Measurements from ENCODE around the gene ZFYVE28. TPM values are rescaled to one million over a fixed set of nuclear protein-coding genes. Genes with fewer than 3 reads are reported as not detected.

ZFYVE28 gene
- total RNA-seq, 1 donor from 2014 or later, result 3.3 TPM

GRCh38 chr4:2274320-2275043, 144.0 kb downstream of the ZFYVE28 start:
- no peak overlapping the region for H3K27ac Mint-ChIP-seq (ENCODE audit: unreplicated experiment)
- no peaks in the 10 kb centered on the region for H3K36me3 Mint-ChIP-seq (ENCODE audit: low read depth)
- DNase-seq (ENCODE audit: low spot score), result peak; percentile 80
- H3K9me3 Mint-ChIP-seq (ENCODE audit: low read depth), result no peaks in the 10 kb centered on the region
- H3K4me3 Mint-ChIP-seq (ENCODE audit: unreplicated experiment), result no peak overlapping the region
- no peak for TF ChIP-seq CTCF (IDR thresholded peaks at IDR 0.05)
- no peaks in the 10 kb centered on the region for H3K4me1 Mint-ChIP-seq (ENCODE audit: low read depth)
- peaks cover 3% of the 10 kb centered on the region for H3K27me3 Mint-ChIP-seq (ENCODE audit: low read depth)

GRCh38 chr4:2273657-2274319, 144.7 kb downstream of the ZFYVE28 start:
- no peak overlapping the region for H3K27ac Mint-ChIP-seq (ENCODE audit: unreplicated experiment)
- H3K4me3 Mint-ChIP-seq (ENCODE audit: unreplicated experiment), result no peak overlapping the region
- H3K9me3 Mint-ChIP-seq (ENCODE audit: low read depth), result no peaks in the 10 kb centered on the region
- peaks cover 3% of the 10 kb centered on the region for H3K27me3 Mint-ChIP-seq (ENCODE audit: low read depth)
- H3K4me1 Mint-ChIP-seq (ENCODE audit: low read depth), result no peaks in the 10 kb centered on the region
- H3K36me3 Mint-ChIP-seq (ENCODE audit: low read depth), result no peaks in the 10 kb centered on the region
- no peak for DNase-seq (ENCODE audit: low spot score)
- TF ChIP-seq CTCF (IDR thresholded peaks at IDR 0.05), result no peak

- TF ChIP-seq CTCF (IDR thresholded peaks at IDR 0.05), result no peak
- peaks cover 3% of the 10 kb centered on the region for H3K27me3 Mint-ChIP-seq (ENCODE audit: low read depth)
- no peak for DNase-seq (ENCODE audit: low spot score)
- H3K9me3 Mint-ChIP-seq (ENCODE audit: low read depth), result no peaks in the 10 kb centered on the region
- H3K27ac Mint-ChIP-seq (ENCODE audit: unreplicated experiment), result no peak overlapping the region
- H3K36me3 Mint-ChIP-seq (ENCODE audit: low read depth), result no peaks in the 10 kb centered on the region
- H3K4me1 Mint-ChIP-seq (ENCODE audit: low read depth), result no peaks in the 10 kb centered on the region
- no peak overlapping the region for H3K4me3 Mint-ChIP-seq (ENCODE audit: unreplicated experiment)
Measured at GRCh38 chr4:2273221-2273620, 145.2 kb downstream of the ZFYVE28 start.

- DNase-seq (ENCODE audit: low spot score), result no peak
- no peak for TF ChIP-seq CTCF (IDR thresholded peaks at IDR 0.05)
- Mint-ChIP-seq H3K4me1 (ENCODE audit: low read depth) (no peaks in the 10 kb centered on the region), H3K36me3 (ENCODE audit: low read depth) (no peaks in the 10 kb centered on the region), H3K9me3 (ENCODE audit: low read depth) (no peaks in the 10 kb centered on the region), H3K4me3 (ENCODE audit: unreplicated experiment) (no peak overlapping the region), H3K27me3 (ENCODE audit: low read depth) (peaks cover 3% of the 10 kb centered on the region), H3K27ac (ENCODE audit: unreplicated experiment) (no peak overlapping the region)
Measured at GRCh38 chr4:2272828-2273120, 145.7 kb downstream of the ZFYVE28 start.

- Mint-ChIP-seq H3K27ac (ENCODE audit: unreplicated experiment) (no peak overlapping the region), H3K4me3 (ENCODE audit: unreplicated experiment) (no peak overlapping the region), H3K9me3 (ENCODE audit: low read depth) (no peaks in the 10 kb centered on the region), H3K36me3 (ENCODE audit: low read depth) (no peaks in the 10 kb centered on the region), H3K27me3 (ENCODE audit: low read depth) (peaks cover 3% of the 10 kb centered on the region), H3K4me1 (ENCODE audit: low read depth) (no peaks in the 10 kb centered on the region)
- DNase-seq (ENCODE audit: low spot score), result no peak
- TF ChIP-seq CTCF (IDR thresholded peaks at IDR 0.05), result no peak
Measured at GRCh38 chr4:2272026-2272827, 146.2 kb downstream of the ZFYVE28 start.
